ENCODE measurements around the gene CPEB1.
"Not testable (repeated sequence)": the region's sequence is repeated elsewhere in the genome, so short reads cannot be mapped to it uniquely, and the experiment has no call there.

The CPEB1 gene

GRCh38 chr15:82540055-82540983, 106.8 kb downstream of the CPEB1 start, which contains the start of gene RPS17:
TSS of gene RPS17 (minus strand) at chr15:82540457. CDS start at chr15:82540428, 29 bp downstream.
- peak; percentile 97 for DNase-seq

- no peak for DNase-seq
These were observed 107.5 kb downstream of the CPEB1 start for GRCh38 chr15:82539691-82540054.

- DNase-seq: no peak
These were observed 108.0 kb downstream of the CPEB1 start for GRCh38 chr15:82538961-82539690.

- no peak for DNase-seq
These were observed 109.7 kb downstream of the CPEB1 start for GRCh38 chr15:82537351-82537908.

- DNase-seq: no peak
These were observed 110.5 kb downstream of the CPEB1 start for GRCh38 chr15:82536409-82537350.

GRCh38 chr15:82535566-82536408, 111.4 kb downstream of the CPEB1 start:
- DNase-seq: no peak

GRCh38 chr15:82535151-82535550, 112.0 kb downstream of the CPEB1 start:
- DNase-seq: not testable (repeated sequence)

- not testable (repeated sequence) for DNase-seq
These were observed 112.7 kb downstream of the CPEB1 start for GRCh38 chr15:82534457-82534861.

- no peak for DNase-seq
These were observed 113.4 kb downstream of the CPEB1 start for GRCh38 chr15:82533801-82534200.

- DNase-seq: no peak
These were observed 114.1 kb downstream of the CPEB1 start for GRCh38 chr15:82532991-82533481.

- DNase-seq: no peak
These were observed 114.7 kb downstream of the CPEB1 start for GRCh38 chr15:82532383-82532990.

GRCh38 chr15:82531496-82532382, 115.4 kb downstream of the CPEB1 start:
- no peak for DNase-seq

- DNase-seq: peak; percentile 55
These were observed 116.4 kb downstream of the CPEB1 start for GRCh38 chr15:82530606-82531379.

- DNase-seq: no peak
These were observed 117.2 kb downstream of the CPEB1 start for GRCh38 chr15:82530006-82530405.

GRCh38 chr15:82513587-82513986, 133.6 kb downstream of the CPEB1 start:
- DNase-seq: not testable (repeated sequence)

- DNase-seq: not testable (repeated sequence)
These were observed 139.5 kb downstream of the CPEB1 start for GRCh38 chr15:82507693-82508092.

GRCh38 chr15:82507087-82507486, 140.1 kb downstream of the CPEB1 start:
- DNase-seq: not testable (repeated sequence)

GRCh38 chr15:82505842-82506241, 141.3 kb downstream of the CPEB1 start:
- not testable (repeated sequence) for DNase-seq

GRCh38 chr15:82504074-82504473, 143.1 kb downstream of the CPEB1 start:
- DNase-seq: not testable (repeated sequence)
